Pancreas (tissue), 10 donors: Measurements from ENCODE around the gene BACE2. TPM values are rescaled to one million over a fixed set of nuclear protein-coding genes. Genes with fewer than 3 reads are reported as not detected.

ENCODE experiments used
- ATAC-seq, 4 donors: fragments of 200-7000 bp; cut with Tn5 transposase; one replicate each; pipeline versions ENCODE4 v1.8.0 to v1.9.1; 2020; ENCODE audit warnings: mild to moderate bottlenecking in 4 of 4, moderate library complexity in 4 of 4
- DNase-seq, 6 donors: peaks; one replicate each; pipeline ENCODE4 v3.0.0-alpha.2; 2020
- FAIRE-seq: peaks from 2 replicates; lab custom pipeline; 2012; peaks lifted over from hg19 to GRCh38; lab: Jason Lieb, UNC
- H3K27ac ChIP-seq, 4 donors: fragments of 200-600 bp; sonication (generic); 1 replicate in 3 of 4; 2 replicates in 1 of 4; pipeline versions ENCODE4 v1.5.0 to v1.8.0; 2020
- H3K27me3 ChIP-seq, 4 donors: fragments of 200-600 bp; one replicate each; pipeline ENCODE4 v1.8.0; 2021
- H3K36me3 ChIP-seq, 3 donors: fragments of 200-600 bp; sonication (generic) in 1 of 3; one replicate each; pipeline versions ENCODE4 v1.5.0 to v1.8.0; 2020 to 2021
- H3K4me1 ChIP-seq, 3 donors: fragments of 200-600 bp; one replicate each; pipeline ENCODE4 v1.8.0; 2021
- H3K4me3 ChIP-seq, 4 donors: fragments of 200-600 bp; sonication (generic) in 2 of 4; one replicate each; pipeline versions ENCODE4 v1.5.0 to v1.8.0; 2020 to 2021
- H3K9me3 ChIP-seq, 4 donors: fragments of 200-600 bp; one replicate each; pipeline ENCODE4 v1.8.0; 2021
- CTCF ChIP-seq, 4 donors: fragments of 200-600 bp; sonication (generic) in 3 of 4; IDR thresholded peaks; one replicate each; pipeline versions ENCODE4 v1.5.0 to v1.8.0; 2021; ENCODE audit warnings: antibody characterized with exemption in 4 of 4
- WGBS, 2 donors: extraction: QIAGEN DNeasy Blood & Tissue Kit; methylation state at CpG; one replicate each; pipeline ENCODE4 v1.1.7; 2013; 5-methylcytosine and 5-hydroxymethylcytosine counted together
- intact Hi-C, 3 donors: fragments of 100-400 bp; cut with DNase I; formaldehyde crosslinking; loops; one replicate each; pipeline versions ENCODE4 v1.11.1 to v1.14.2; 2022
- polyA plus RNA-seq, 2 donors: library from polyadenylated mRNA; stranded (reverse); fragments of 200-250 nt; gene quantifications; one replicate each; pipeline ENCODE4 v1.2.3, GENCODE V29; 2013
- total RNA-seq, 6 donors: library from RNA; stranded (reverse); fragmentation: NEBNext Ultra II Directional in 4 of 6; extraction: Animal tissue kit (Norgen Biotek cat#: 25700) in 4 of 6; gene quantifications; one replicate each; pipeline versions ENCODE4 v1.2.1 to v1.2.4, GENCODE V29; 2021 to 2023
- donor health status: healthy with polysubstance abuse.
- donor health status: DM: no; HTN: no; CAD: no; lungs with moderate emphysema.
- donor health status: DM: no; HTN: no; CAD: no.
- donor health status: control.
- donor health status: control.
- donor health status: Bipolar disorder and iron deficiency.
- donor health status: DM: yes; HTN: yes; CAD: no.
- donor health status: DM: no; HTN: no; CAD: no.
- donor health status: DM: no; HTN: no; CAD: no.
- donor health status: DM: yes; HTN: yes; CAD: no.

The BACE2 gene
- total and polyA plus RNA-seq, 8 donors, result 14.4 to 85.6 (median 42.9) TPM

- ATAC-seq, result peak in 1 of 4 donors; percentile 41
- FAIRE-seq, result no peak
- Histone ChIP-seq H3K36me3 (no peaks in the 10 kb centered on the region), H3K27me3 (no peaks in the 10 kb centered on the region), H3K4me1 (peaks cover 0 to 1% (median 0%) of the 10 kb centered on the region in 3 donors), H3K27ac (no peak overlapping the region), H3K9me3 (no peaks in the 10 kb centered on the region), H3K4me3 (no peak overlapping the region)
- no peak for DNase-seq
- intact Hi-C loops, result no loop called here
- no peak for TF ChIP-seq CTCF (IDR thresholded peaks at IDR 0.05)
- 43 to 48% methylated on average over 4 of the region's 4 CpGs for WGBS, 2 donors
Observed at GRCh38 chr21:41180752-41181151, 12.8 kb downstream of the BACE2 start.

- no peaks in the 10 kb centered on the region for H3K27me3 ChIP-seq
- WGBS, 2 donors, result 94 to 100% methylated on average over 1 of the region's 1 CpG
- TF ChIP-seq CTCF (IDR thresholded peaks at IDR 0.05), result no peak
- H3K4me1 ChIP-seq, result no peaks in the 10 kb centered on the region
- no peaks in the 10 kb centered on the region for H3K9me3 ChIP-seq
- DNase-seq (no peak), FAIRE-seq (no peak), ATAC-seq (no peak)
- no peak overlapping the region for H3K27ac ChIP-seq
- H3K4me3 ChIP-seq, result no peak overlapping the region
- intact Hi-C loops, result no loop called here
- H3K36me3 ChIP-seq, result no peaks in the 10 kb centered on the region
Observed at GRCh38 chr21:41182547-41182946, 14.6 kb downstream of the BACE2 start.

GRCh38 chr21:41183575-41183974 is 15.6 kb downstream of the BACE2 start:
- intact Hi-C loops, result no loop called here
- Histone ChIP-seq H3K36me3 (no peaks in the 10 kb centered on the region), H3K9me3 (no peaks in the 10 kb centered on the region), H3K4me3 (no peak overlapping the region), H3K4me1 (no peaks in the 10 kb centered on the region), H3K27ac (no peak overlapping the region), H3K27me3 (no peaks in the 10 kb centered on the region)
- WGBS, 2 donors, result 92 to 97% methylated on average over 4 of the region's 4 CpGs
- no peak for ATAC-seq
- DNase-seq, result no peak
- TF ChIP-seq CTCF (IDR thresholded peaks at IDR 0.05), result no peak
- no peak for FAIRE-seq

GRCh38 chr21:41185802-41186201 is 17.8 kb downstream of the BACE2 start:
- 94% methylated on average over 6 of the region's 6 CpGs for WGBS, 2 donors
- intact Hi-C loops, result no loop called here
- no peaks in the 10 kb centered on the region for H3K27me3 ChIP-seq
- no peak overlapping the region for H3K4me3 ChIP-seq
- no peak for FAIRE-seq
- H3K36me3 ChIP-seq, result no peaks in the 10 kb centered on the region
- H3K4me1 ChIP-seq, result no peaks in the 10 kb centered on the region
- no peak overlapping the region for H3K27ac ChIP-seq
- no peak for DNase-seq
- no peak for ATAC-seq
- no peak for TF ChIP-seq CTCF (IDR thresholded peaks at IDR 0.05)
- H3K9me3 ChIP-seq, result no peaks in the 10 kb centered on the region

GRCh38 chr21:41186755-41187536 is 19.0 kb downstream of the BACE2 start:
- Histone ChIP-seq H3K36me3 (no peaks in the 10 kb centered on the region), H3K27me3 (no peaks in the 10 kb centered on the region), H3K27ac (no peak overlapping the region), H3K4me1 (no peaks in the 10 kb centered on the region), H3K4me3 (no peak overlapping the region), H3K9me3 (no peaks in the 10 kb centered on the region)
- TF ChIP-seq CTCF (IDR thresholded peaks at IDR 0.05), result no peak
- 79 to 80% methylated on average over 9 of the region's 9 CpGs for WGBS, 2 donors
- no peak for DNase-seq
- no peak for FAIRE-seq
- intact Hi-C loops, result no loop called here
- ATAC-seq, result peak in 1 of 4 donors; percentile 32
